RWPE2 (cell line): Measurements from ENCODE around the gene RGL2.

Experiments used
- ATAC-seq: fragments of 200-7000 bp; cut with Tn5 transposase; 3 replicates; pipeline ENCODE4 v1.9.1; 2021; ENCODE audit warnings: low read depth
- DNase-seq: peaks from one replicate; pipeline ENCODE4 v3.0.0-alpha.2; 2020; ENCODE audit warnings: low spot score
- H3K27ac ChIP-seq: fragments of 450-650 bp; 2 replicates; pipeline ENCODE4 v1.5.1; 2017; ENCODE audit warnings: mild to moderate bottlenecking; ENCODE audit not compliant: poor library complexity, severe bottlenecking
- H3K27me3 ChIP-seq: fragments of 250-450 bp; sonication (Bioruptor Pico); 2 replicates; pipeline ENCODE4 v1.5.1; 2021; ENCODE audit warnings: mild to moderate bottlenecking, moderate library complexity; ENCODE audit not compliant: insufficient read depth, poor library complexity, severe bottlenecking
- H3K36me3 ChIP-seq: fragments of 250-450 bp; sonication (Bioruptor Pico); 2 replicates; pipeline ENCODE4 v1.5.1; 2020; ENCODE audit warnings: low read depth, mild to moderate bottlenecking, moderate library complexity
- H3K4me1 ChIP-seq: fragments of 250-450 bp; sonication (Bioruptor Pico); 2 replicates; pipeline ENCODE4 v1.5.1; 2021; ENCODE audit warnings: mild to moderate bottlenecking, moderate library complexity; ENCODE audit not compliant: insufficient read depth, poor library complexity, severe bottlenecking
- H3K4me3 ChIP-seq: fragments of 250-450 bp; sonication (Bioruptor Pico); 2 replicates; pipeline ENCODE4 v1.5.1; 2021; ENCODE audit warnings: mild to moderate bottlenecking, moderate library complexity; ENCODE audit not compliant: severe bottlenecking
- H3K9me3 ChIP-seq: fragments of 250-450 bp; sonication (Bioruptor Pico); 2 replicates; pipeline ENCODE4 v1.5.1; 2021; ENCODE audit warnings: mild to moderate bottlenecking, moderate library complexity; ENCODE audit not compliant: severe bottlenecking
- TF ChIP-seq, protein P1 (sequence below): fragments of 450-650 bp; IDR thresholded peaks from one replicate; pipeline ENCODE4 v1.5.1; 2017; ENCODE audit warnings: mild to moderate bottlenecking, moderate library complexity; ENCODE audit not compliant: poor library complexity, severe bottlenecking

Gene RGL2

DNA sequence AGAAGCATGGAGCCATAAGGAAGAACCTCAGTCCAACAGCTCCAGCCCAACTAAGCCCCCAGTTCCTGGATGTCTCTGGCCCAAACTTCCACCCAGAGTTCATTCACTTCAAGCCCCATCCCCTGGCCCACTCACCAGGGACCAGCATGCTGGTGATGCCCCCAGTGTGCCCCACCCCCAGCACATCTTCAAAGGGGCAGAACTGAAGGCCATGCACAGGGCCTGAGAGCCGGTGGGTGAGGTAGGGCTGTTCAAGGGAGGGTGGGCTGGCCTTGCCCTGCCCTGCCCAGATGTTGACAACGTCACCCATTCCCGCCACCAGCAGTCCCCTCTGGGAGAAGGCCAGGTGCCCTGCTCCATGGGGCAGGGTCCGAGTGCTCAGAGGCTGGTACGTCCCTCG lies 18.2 kb downstream of the RGL2 start:
- TF ChIP-seq, protein P1, sequence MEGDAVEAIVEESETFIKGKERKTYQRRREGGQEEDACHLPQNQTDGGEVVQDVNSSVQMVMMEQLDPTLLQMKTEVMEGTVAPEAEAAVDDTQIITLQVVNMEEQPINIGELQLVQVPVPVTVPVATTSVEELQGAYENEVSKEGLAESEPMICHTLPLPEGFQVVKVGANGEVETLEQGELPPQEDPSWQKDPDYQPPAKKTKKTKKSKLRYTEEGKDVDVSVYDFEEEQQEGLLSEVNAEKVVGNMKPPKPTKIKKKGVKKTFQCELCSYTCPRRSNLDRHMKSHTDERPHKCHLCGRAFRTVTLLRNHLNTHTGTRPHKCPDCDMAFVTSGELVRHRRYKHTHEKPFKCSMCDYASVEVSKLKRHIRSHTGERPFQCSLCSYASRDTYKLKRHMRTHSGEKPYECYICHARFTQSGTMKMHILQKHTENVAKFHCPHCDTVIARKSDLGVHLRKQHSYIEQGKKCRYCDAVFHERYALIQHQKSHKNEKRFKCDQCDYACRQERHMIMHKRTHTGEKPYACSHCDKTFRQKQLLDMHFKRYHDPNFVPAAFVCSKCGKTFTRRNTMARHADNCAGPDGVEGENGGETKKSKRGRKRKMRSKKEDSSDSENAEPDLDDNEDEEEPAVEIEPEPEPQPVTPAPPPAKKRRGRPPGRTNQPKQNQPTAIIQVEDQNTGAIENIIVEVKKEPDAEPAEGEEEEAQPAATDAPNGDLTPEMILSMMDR: no peak
- H3K4me1 ChIP-seq: peaks cover 10% of the 10 kb centered on the region
- DNase-seq: no peak
- H3K36me3 ChIP-seq: peaks cover 54% of the 10 kb centered on the region
- no peaks in the 10 kb centered on the region for H3K9me3 ChIP-seq
- no peak overlapping the region for H3K27ac ChIP-seq
- no peak for ATAC-seq
- no peak overlapping the region for H3K4me3 ChIP-seq
- H3K27me3 ChIP-seq: no peaks in the 10 kb centered on the region

GRCh38 chr6:33279971-33280511 lies 18.7 kb downstream of the RGL2 start:
- peaks cover 15% of the 10 kb centered on the region for H3K4me1 ChIP-seq
- no peaks in the 10 kb centered on the region for H3K27me3 ChIP-seq
- peaks cover 54% of the 10 kb centered on the region for H3K36me3 ChIP-seq
- H3K27ac ChIP-seq: no peak overlapping the region
- H3K4me3 ChIP-seq: no peak overlapping the region
- TF ChIP-seq, protein P1: peak; percentile 57
- ATAC-seq (peak; percentile 63), DNase-seq (no peak)
- no peaks in the 10 kb centered on the region for H3K9me3 ChIP-seq

GRCh38 chr6:33279257-33279695 lies 19.5 kb downstream of the RGL2 start:
- H3K36me3 ChIP-seq: peaks cover 54% of the 10 kb centered on the region
- H3K9me3 ChIP-seq: no peaks in the 10 kb centered on the region
- ATAC-seq: no peak

DNA sequence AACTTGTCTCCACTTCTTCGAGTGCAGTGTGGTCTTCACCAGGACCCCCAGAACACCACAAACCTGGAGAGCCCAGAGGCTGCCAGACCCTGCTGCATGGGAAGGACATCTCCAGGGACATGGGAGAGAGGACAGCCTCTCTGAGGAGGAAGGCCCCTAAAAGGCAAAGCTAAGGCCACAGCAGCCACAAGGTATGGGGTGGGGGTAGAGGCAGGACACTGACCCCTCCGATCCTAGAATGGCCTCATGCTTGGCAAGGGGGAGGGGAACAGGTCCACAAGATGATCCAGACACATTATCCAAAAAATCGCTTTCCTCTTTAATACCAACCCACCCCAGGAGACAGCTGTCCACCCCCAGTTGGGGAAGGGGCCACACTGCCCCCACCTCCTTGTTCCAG lies 19.9 kb downstream of the RGL2 start:
- Histone ChIP-seq H3K4me3 (no peak overlapping the region), H3K27me3 (no peaks in the 10 kb centered on the region), H3K4me1 (peaks cover 28% of the 10 kb centered on the region), H3K9me3 (no peaks in the 10 kb centered on the region), H3K36me3 (peaks cover 56% of the 10 kb centered on the region), H3K27ac (no peak overlapping the region)
- TF ChIP-seq, protein P1: no peak
- no peak for DNase-seq
- no peak for ATAC-seq

More at GRCh38 chr6:33279257-33279695, 19.5 kb downstream of the RGL2 start:
- Histone ChIP-seq H3K27me3 (no peaks in the 10 kb centered on the region), H3K27ac (no peak overlapping the region), H3K4me1 (peaks cover 23% of the 10 kb centered on the region), H3K4me3 (no peak overlapping the region)
- DNase-seq: no peak
- TF ChIP-seq, protein P1: no peak

DNA sequence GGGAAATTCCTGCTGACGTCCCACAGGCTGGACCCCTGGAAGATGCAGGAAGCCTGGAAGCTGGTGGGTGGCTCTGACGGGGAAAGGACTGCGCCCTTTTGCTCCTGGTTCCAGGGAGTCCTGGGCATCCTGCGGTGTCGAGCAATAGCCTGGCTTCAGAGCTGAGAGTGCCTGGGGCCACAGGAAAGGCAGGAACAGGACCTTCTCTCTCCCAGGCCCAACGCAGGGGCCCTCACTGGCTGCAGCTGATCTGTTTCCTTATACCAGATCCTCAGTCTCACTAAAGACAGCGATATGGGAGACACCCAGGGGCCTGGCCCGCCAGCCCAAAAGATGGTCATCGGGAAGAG lies 20.4 kb downstream of the RGL2 start:
- peaks cover 32% of the 10 kb centered on the region for H3K4me1 ChIP-seq
- peaks cover 57% of the 10 kb centered on the region for H3K36me3 ChIP-seq

More for the DNA sequence above, 20.4 kb downstream of the RGL2 start:
- ATAC-seq (no peak), DNase-seq (no peak)
- Histone ChIP-seq H3K4me3 (no peak overlapping the region), H3K9me3 (no peaks in the 10 kb centered on the region), H3K27me3 (no peaks in the 10 kb centered on the region), H3K27ac (peak overlapping the region; percentile 84)
- TF ChIP-seq, protein P1: no peak
